ENCODE results near the gene FLT1.

The FLT1 gene

GRCh38 chr13:28423010-28423409 is 71.9 kb downstream of the FLT1 start:
- no peak for DNase-seq (ENCODE audit: low read depth)

- DNase-seq (ENCODE audit: low read depth): no peak
These were observed 73.1 kb downstream of the FLT1 start for GRCh38 chr13:28421676-28422410.

- DNase-seq (ENCODE audit: low read depth): no peak
These were observed 74.2 kb downstream of the FLT1 start for GRCh38 chr13:28420704-28421103.

GRCh38 chr13:28415994-28416421 is 78.9 kb downstream of the FLT1 start:
- DNase-seq (ENCODE audit: low read depth): no peak

- no peak for DNase-seq (ENCODE audit: low read depth)
These were observed 80.9 kb downstream of the FLT1 start for GRCh38 chr13:28413999-28414398.

- no peak for DNase-seq (ENCODE audit: low read depth)
These were observed 81.9 kb downstream of the FLT1 start for GRCh38 chr13:28412981-28413380.

- DNase-seq (ENCODE audit: low read depth): no peak
These were observed 83.0 kb downstream of the FLT1 start for GRCh38 chr13:28411831-28412353.

- no peak for DNase-seq (ENCODE audit: low read depth)
These were observed 84.8 kb downstream of the FLT1 start for GRCh38 chr13:28410096-28410495.

- no peak for DNase-seq (ENCODE audit: low read depth)
These were observed 85.3 kb downstream of the FLT1 start for GRCh38 chr13:28409648-28410047.

GRCh38 chr13:28408863-28409262 is 86.1 kb downstream of the FLT1 start:
- DNase-seq (ENCODE audit: low read depth): no peak

- DNase-seq (ENCODE audit: low read depth): no peak
These were observed 86.6 kb downstream of the FLT1 start for GRCh38 chr13:28408235-28408848.

- no peak for DNase-seq (ENCODE audit: low read depth)
These were observed 88.1 kb downstream of the FLT1 start for GRCh38 chr13:28406733-28407266.

GRCh38 chr13:28402057-28402381 is 92.9 kb downstream of the FLT1 start:
- no peak for DNase-seq (ENCODE audit: low read depth)

GRCh38 chr13:28401303-28402056 is 93.4 kb downstream of the FLT1 start:
- DNase-seq (ENCODE audit: low read depth): no peak

- no peak for DNase-seq (ENCODE audit: low read depth)
These were observed 98.9 kb downstream of the FLT1 start for GRCh38 chr13:28396053-28396452.

GRCh38 chr13:28394422-28394821 is 100.5 kb downstream of the FLT1 start:
- no peak for DNase-seq (ENCODE audit: low read depth)

GRCh38 chr13:28392896-28393505 is 101.9 kb downstream of the FLT1 start:
- no peak for DNase-seq (ENCODE audit: low read depth)

GRCh38 chr13:28392428-28392827 is 102.5 kb downstream of the FLT1 start:
- DNase-seq (ENCODE audit: low read depth): no peak

- no peak for DNase-seq (ENCODE audit: low read depth)
These were observed 107.0 kb downstream of the FLT1 start for GRCh38 chr13:28387740-28388501.

GRCh38 chr13:28385362-28385761 is 109.6 kb downstream of the FLT1 start:
- DNase-seq (ENCODE audit: low read depth): no peak

- DNase-seq (ENCODE audit: low read depth): no peak
These were observed 110.1 kb downstream of the FLT1 start for GRCh38 chr13:28384789-28385188.

- no peak for DNase-seq (ENCODE audit: low read depth)
These were observed 114.6 kb downstream of the FLT1 start for GRCh38 chr13:28380319-28380718.
